HepG2 (cell line): ENCODE results near the gene PGC. TPM values are rescaled to one million over a fixed set of nuclear protein-coding genes. Genes with fewer than 3 reads are reported as not detected.

Source experiments
- ATAC-seq: fragments of 200-7000 bp; cut with Tn5 transposase; 3 replicates; pipeline ENCODE4 v1.9.1; 2020; ENCODE audit warnings: mild to moderate bottlenecking, moderate library complexity
- BruUV-seq: library from RNA; stranded (reverse); fragments of 400-500 nt; replicated peaks from 2 replicates; lab custom pipeline; 2021; lab: Mats Ljungman, UMichigan
- CTCF ChIA-PET: fragments of 300-600 bp; formaldehyde crosslinking; extraction: SDS; loops from one replicate; lab custom pipeline; 2021; ENCODE audit warnings: low total read pairs, inconsistent platforms, low intra/inter-chr PET ratio; lab: Yijun Ruan, JAX
- POLR2A ChIA-PET: fragments of 350-600 bp; sonication (Branson Sonifier 250); formaldehyde crosslinking; loops from one replicate; lab custom pipeline; 2020; ENCODE audit warnings: antibody characterized with exemption, inconsistent platforms; lab: Yijun Ruan, JAX
- DNase-seq: peaks from one replicate; pipeline ENCODE4 v3.0.0-alpha.2; 2015; ENCODE audit warnings: low spot score
- FAIRE-seq: peaks from 3 replicates; lab custom pipeline; 2011; peaks lifted over from hg19 to GRCh38; lab: Jason Lieb, UNC
- H2AFZ ChIP-seq: one replicate; pipeline ENCODE4 v1.6.1; 2011; ENCODE audit warnings: low read length, inconsistent platforms
- H3K27ac ChIP-seq: fragments of 300-600 bp; 3 replicates; pipeline ENCODE4 v1.8.0; 2011; ENCODE audit warnings: mixed run types, mild to moderate bottlenecking, mixed read lengths, low read length, inconsistent platforms; ENCODE audit not compliant: insufficient read depth; ENCODE audit errors: extremely low read length
- H3K27me3 ChIP-seq, 2 experiments: fragments of 200-600 bp in 1 of 2; 2 replicates in 1 of 2; 3 replicates in 1 of 2; pipeline versions ENCODE4 v1.6.0 to v1.8.0; 2011; ENCODE audit warnings: low read length in 2 of 2, mild to moderate bottlenecking in 2 of 2, moderate library complexity in 2 of 2, inconsistent platforms in 1 of 2; ENCODE audit not compliant: insufficient read depth in 2 of 2, control insufficient read depth in 1 of 2
- H3K36me3 ChIP-seq, 2 experiments: fragments of 200-600 bp in 1 of 2; replicated peaks in 1 of 2; 2 replicates in 1 of 2; 3 replicates in 1 of 2; pipeline versions ENCODE4 v1.5.1 to v1.8.0; 2011; ENCODE audit warnings: low read length in 2 of 2, inconsistent platforms in 1 of 2; ENCODE audit not compliant: insufficient read depth in 2 of 2, control insufficient read depth in 1 of 2
- H3K4me1 ChIP-seq: 2 replicates; pipeline ENCODE4 v1.5.1; 2012; ENCODE audit warnings: low read length, inconsistent platforms; ENCODE audit not compliant: insufficient read depth
- H3K4me2 ChIP-seq: 2 replicates; pipeline ENCODE4 v1.6.0; 2011; ENCODE audit warnings: low read depth, low read length, inconsistent platforms
- H3K4me3 ChIP-seq, 3 experiments: fragments of 200-600 bp in 1 of 3; sonication (generic), shearing (Covaris generic) in 1 of 3; replicated peaks in 1 of 3; 2 replicates each; pipeline ENCODE4 v1.5.1; 2011 to 2016; ENCODE audit warnings: low read length in 3 of 3, inconsistent platforms in 2 of 3, low read depth in 2 of 3, mild to moderate bottlenecking in 2 of 3, control low read depth in 1 of 3, mixed read lengths in 1 of 3; ENCODE audit not compliant: insufficient read depth in 1 of 3
- H3K79me2 ChIP-seq: one replicate; pipeline ENCODE4 v1.6.1; 2011; ENCODE audit warnings: low read length, inconsistent platforms; ENCODE audit not compliant: insufficient read depth
- H3K9ac ChIP-seq: 2 replicates; pipeline ENCODE4 v1.6.0; 2011; ENCODE audit warnings: mild to moderate bottlenecking, low read depth, low read length, inconsistent platforms; ENCODE audit not compliant: insufficient read depth
- H3K9me3 ChIP-seq: 2 replicates; pipeline ENCODE4 v1.5.1; 2012; ENCODE audit warnings: mild to moderate bottlenecking, low read length
- H4K20me1 ChIP-seq: 2 replicates; pipeline ENCODE4 v1.6.0; 2011; ENCODE audit warnings: inconsistent platforms, mild to moderate bottlenecking, low read length, moderate library complexity; ENCODE audit not compliant: insufficient read depth
- AHR ChIP-seq: IDR thresholded peaks from 2 replicates; pipeline ENCODE4 v1.6.1; 2018; ENCODE audit warnings: missing genetic modification reagents, missing compliant biosample characterization
- KLF12 ChIP-seq: sonication (generic); formaldehyde crosslinking; IDR thresholded peaks from 2 replicates; pipeline ENCODE4 v1.4.0; 2020; ENCODE audit warnings: missing genetic modification reagents, borderline replicate concordance
- KLF9 ChIP-seq: IDR thresholded peaks from 2 replicates; pipeline ENCODE4 v1.6.1; 2016; ENCODE audit warnings: low read depth
- NONO ChIP-seq, 2 experiments: fragments of 450-650 bp in 1 of 2; sonication (generic) in 1 of 2; formaldehyde crosslinking in 1 of 2; IDR thresholded peaks in 1 of 2; conservative IDR thresholded peaks in 1 of 2; 2 replicates each; pipeline versions ENCODE4 v1.6.1 to v1.8.0; 2017 to 2022; ENCODE audit warnings: mild to moderate bottlenecking in 1 of 2, missing genetic modification reagents in 1 of 2, moderate library complexity in 1 of 2
- NR1H2 ChIP-seq: sonication (generic); formaldehyde crosslinking; IDR thresholded peaks from 2 replicates; pipeline ENCODE4 v1.8.1; 2022; ENCODE audit warnings: low read depth, missing genetic modification reagents, borderline replicate concordance
- NRL ChIP-seq: sonication (generic); formaldehyde crosslinking; IDR thresholded peaks from 2 replicates; pipeline ENCODE4 v1.5.0; 2020; ENCODE audit warnings: missing genetic modification reagents, mild to moderate bottlenecking, moderate library complexity, borderline replicate concordance
- RXRB ChIP-seq: IDR thresholded peaks from 2 replicates; pipeline ENCODE4 v1.6.1; 2016; ENCODE audit warnings: borderline replicate concordance, missing genetic modification reagents, missing compliant biosample characterization
- ZBTB7B ChIP-seq: sonication (generic); formaldehyde crosslinking; IDR thresholded peaks from 2 replicates; pipeline ENCODE4 v1.4.0; 2020; ENCODE audit warnings: missing genetic modification reagents
- ZFP62 ChIP-seq: sonication (generic); formaldehyde crosslinking; IDR thresholded peaks from 2 replicates; pipeline ENCODE4 v1.4.0; 2020; ENCODE audit warnings: missing genetic modification reagents
- ZNF256 ChIP-seq: sonication (generic); formaldehyde crosslinking; conservative IDR thresholded peaks from 2 replicates; pipeline ENCODE4 v1.4.0; 2020; ENCODE audit warnings: missing genetic modification reagents
- ZNF280D ChIP-seq: sonication (generic); formaldehyde crosslinking; IDR thresholded peaks from 2 replicates; pipeline ENCODE4 v1.5.1; 2020; ENCODE audit warnings: mild to moderate bottlenecking, missing genetic modification reagents
- ZNF441 ChIP-seq: sonication (generic); formaldehyde crosslinking; IDR thresholded peaks from 2 replicates; pipeline ENCODE4 v1.7.0; 2021; ENCODE audit warnings: missing genetic modification reagents, borderline replicate concordance
- WGBS: methylation state at CpG from one replicate; pipeline ENCODE4 v1.1.6; 2017; ENCODE audit warnings: low lambda C conversion rate; 5-methylcytosine and 5-hydroxymethylcytosine counted together
- in situ Hi-C: cut with HindIII; loops from 2 replicates; pipeline ENCODE4 v1.10.0; 2017; ENCODE audit warnings: low pct_unique_long_range_greater_than_20kb; ENCODE audit not compliant: extremely low pct_ligation_motif_present
- intact Hi-C: fragments of 100-400 bp; cut with micrococcal nuclease; formaldehyde crosslinking; loops from one replicate; pipeline ENCODE4 v1.10.0; 2022; ENCODE audit not compliant: unreplicated experiment
- polyA plus RNA-seq, 8 experiments: library from polyadenylated mRNA; depleted of rRNA in 3 of 8; stranded (reverse) in 7 of 8; unstranded in 1 of 8; fragments of >200 nt; fragmentation: Illumina TruSeq in 4 of 8; extraction: Trizol in 4 of 8; gene quantifications; 2 replicates each; pipeline versions ENCODE4 v1.2.1 to v1.2.3, GENCODE V29; 2011 to 2016; ENCODE audit warnings: low read depth in 4 of 8, missing spikeins in 1 of 8, mixed read lengths in 1 of 8; ENCODE audit not compliant: insufficient read depth in 1 of 8
- total RNA-seq, 5 experiments: library from RNA; depleted of rRNA; stranded (reverse); fragments of >200 nt; fragmentation: Illumina TruSeq; extraction: Trizol; gene quantifications; 2 replicates each; pipeline ENCODE4 v1.2.3, GENCODE V29; 2016; ENCODE audit warnings: low read depth in 1 of 5

The PGC gene
- total and polyA plus RNA-seq, 2 of the 13 experiments (the other 11 are each of a cell fraction or from before 2014, with no cell fraction given), result 426 to 502 TPM

GRCh38 chr6:41728954-41729353, 18.2 kb downstream of the PGC start:
- DNase-seq, result no peak
- ChIA-PET POLR2A (interaction anchor here (1.9 kb wide), 1 partner anchor 58 kb away, joined by 6 read pairs; the partner anchor contains the start of gene TOMM6), CTCF (interaction anchor here (1.8 kb wide), 1 partner anchor 23 kb away, joined by 4 read pairs; no protein-coding TSS in a partner anchor)
- ATAC-seq, result no peak
- Histone ChIP-seq H3K9ac (peak overlapping the region; percentile 2; the same call in 1 of the 2 replicates), H4K20me1 (no peaks in the 10 kb centered on the region), H3K4me1 (peaks cover 59% of the 10 kb centered on the region), H3K79me2 (peaks cover 5% of the 10 kb centered on the region), H3K36me3 (no peaks in the 10 kb centered on the region), H2AFZ (no peak overlapping the region), H3K27ac (no peak overlapping the region), H3K4me2 (peak overlapping the region; percentile 65), H3K4me3 (0 out of 6 replicates have a peak overlapping the region, but pooled peaks of 1 of the 3 experiments have one; percentile 43), H3K27me3 (no peaks in the 10 kb centered on the region; a peak in 1 of 5 replicates), H3K9me3 (no peaks in the 10 kb centered on the region)
- intact Hi-C loops (loop anchor here (10.0 kb wide), 1 partner anchor 316 kb away; no protein-coding TSS in a partner anchor), in situ Hi-C loops (no loop called here)
- 91% methylated on average over 7 of the region's 7 CpGs for WGBS
- no peak for FAIRE-seq
- TF ChIP-seq NRL, result 0 out of 2 replicates have a peak, but pooled peaks have one; percentile 2
- no peak for TF ChIP-seq KLF9 (CRISPR knock-in tag)
- BruUV-seq, result no TSS peak

- POLR2A ChIA-PET, result interaction anchor here (0.7 to 1.9 kb wide), 5 partner anchors 13 to 59 kb away, joined by 3 to 6 read pairs (median 3); partner anchors contain the start of genes FRS3 and TOMM6
- intact Hi-C loops, result loop anchor here (10.0 kb wide), 1 partner anchor 316 kb away; no protein-coding TSS in a partner anchor
- TF ChIP-seq ZNF280D (CRISPR knock-in tag) (0 out of 2 replicates have a peak, but pooled peaks have one; percentile 26), NONO (IDR thresholded peaks at IDR 0.05) (no peak), NONO (CRISPR knock-in tag; conservative IDR thresholded peaks at IDR 0.05) (no peak), RXRB (CRISPR knock-in tag) (0 out of 2 replicates have a peak, but pooled peaks have one; percentile 23), ZFP62 (CRISPR knock-in tag) (no peak), KLF12 (CRISPR knock-in tag) (no peak), NR1H2 (CRISPR knock-in tag) (peak; percentile 46; the same call in 1 of the 2 replicates), ZBTB7B (CRISPR knock-in tag) (peak; percentile 46; the same call in 1 of the 2 replicates), ZNF441 (CRISPR knock-in tag) (0 out of 2 replicates have a peak, but pooled peaks have one; percentile 22), AHR (CRISPR knock-in tag) (no peak), ZNF256 (CRISPR knock-in tag) (no peak)
Observed at GRCh38 chr6:41728073-41728936, 18.9 kb downstream of the PGC start.

More at GRCh38 chr6:41728073-41728936, 18.9 kb downstream of the PGC start:
- Histone ChIP-seq H3K79me2 (peaks cover 5% of the 10 kb centered on the region), H4K20me1 (no peaks in the 10 kb centered on the region), H3K27ac (peak overlapping the region; percentile 49), H3K9me3 (no peaks in the 10 kb centered on the region), H3K4me3 (peak overlapping the region in 2 of 3 experiments; percentile 23 to 43; a peak in 3 of 6 replicates), H3K4me2 (peak overlapping the region; percentile 65), H2AFZ (no peak overlapping the region), H3K27me3 (no peaks in the 10 kb centered on the region; a peak in 1 of 5 replicates), H3K9ac (peak overlapping the region; percentile 34), H3K4me1 (peaks cover 62% of the 10 kb centered on the region), H3K36me3 (no peaks in the 10 kb centered on the region)
- CTCF ChIA-PET, result interaction anchor here (1.3 to 1.8 kb wide), 2 partner anchors 22 to 48 kb away, joined by 3 to 4 read pairs; no protein-coding TSS in a partner anchor
- BruUV-seq, result no TSS peak
- peak; percentile 44 for FAIRE-seq
- ATAC-seq, result peak; percentile 62
- DNase-seq, result peak; percentile 58
- in situ Hi-C loops, result no loop called here
- 37% methylated on average over 16 of the region's 19 CpGs for WGBS
